Gastroesophageal sphincter (tissue), 3 donors: ENCODE data around the gene CSMD2.

Source experiments
- EP300 ChIP-seq: sonication (generic); formaldehyde crosslinking; IDR thresholded peaks from one replicate; pipeline ENCODE4 v1.6.1; 2017; ENCODE audit warnings: antibody characterized with exemption, mild to moderate bottlenecking
- POLR2A ChIP-seq, 2 donors: fragments of 450-650 bp; IDR thresholded peaks; one replicate each; pipeline ENCODE4 v1.6.1; 2017; ENCODE audit warnings: antibody characterized with exemption in 2 of 2, mild to moderate bottlenecking in 2 of 2, moderate library complexity in 1 of 2
- POLR2AphosphoS5 ChIP-seq: sonication (generic); formaldehyde crosslinking; IDR thresholded peaks from one replicate; pipeline ENCODE4 v1.6.1; 2017; ENCODE audit warnings: antibody characterized with exemption
- TF ChIP-seq, protein P1 (sequence below), 4 experiments: fragments of 200-600 bp in 2 of 4; fragments of 450-650 bp in 2 of 4; sonication (generic) in 1 of 4; IDR thresholded peaks; one replicate each; pipeline ENCODE4 v1.5.1; 2017 to 2019; ENCODE audit warnings: antibody characterized with exemption in 4 of 4, mild to moderate bottlenecking in 2 of 4, moderate library complexity in 2 of 4

DNA sequence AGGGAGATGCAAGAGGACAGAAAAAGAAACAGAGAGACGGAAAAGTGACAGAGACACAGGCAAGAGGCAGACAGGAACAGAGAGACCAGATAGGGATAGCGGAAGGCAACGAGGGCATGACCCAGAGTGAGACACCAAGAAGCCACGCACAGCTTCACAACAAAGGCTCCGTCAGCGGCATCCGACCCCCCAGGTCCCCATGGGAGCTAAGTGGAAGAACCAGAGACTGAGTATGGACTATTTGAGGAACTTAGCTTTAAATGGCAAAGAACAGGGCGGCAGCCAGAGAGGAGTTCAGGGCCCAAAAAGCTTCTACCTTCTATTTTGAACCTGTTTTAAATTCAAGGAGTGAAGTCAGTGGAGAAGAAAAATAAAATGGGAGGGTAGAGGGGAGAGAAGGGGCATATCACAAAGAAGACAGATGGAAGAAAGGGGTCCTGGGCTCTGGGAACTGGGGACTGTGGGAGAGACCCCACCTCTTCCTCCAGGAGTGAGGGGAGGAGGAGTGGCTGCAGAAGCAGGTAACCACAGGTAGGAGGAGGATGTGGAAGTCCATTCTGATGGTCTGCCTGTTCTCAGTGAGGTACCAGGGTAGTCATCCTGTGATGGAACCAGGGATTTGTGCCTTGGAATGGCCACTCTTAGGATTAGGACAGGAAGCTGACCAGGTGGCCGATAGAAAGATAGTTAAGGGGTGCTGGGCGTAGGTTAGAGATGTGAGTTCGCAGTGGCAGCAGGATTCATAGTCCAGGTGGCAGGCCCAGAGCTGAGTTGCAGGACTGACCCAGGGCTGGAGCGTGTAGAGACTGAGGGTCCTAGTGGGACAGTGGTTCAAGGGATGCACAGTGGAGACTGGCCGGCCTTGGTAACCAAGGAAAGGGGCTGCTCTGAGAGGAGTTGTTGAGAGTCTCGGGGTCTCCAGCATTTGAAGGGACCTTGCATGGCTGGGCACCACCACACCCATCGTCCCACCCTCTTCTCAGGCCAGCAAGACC lies 37.7 kb downstream of the CSMD2 start:
- TF ChIP-seq POLR2A (IDR thresholded peaks at IDR 0.05) (no peak), EP300 (no peak), POLR2AphosphoS5 (no peak)
- TF ChIP-seq, protein P1, sequence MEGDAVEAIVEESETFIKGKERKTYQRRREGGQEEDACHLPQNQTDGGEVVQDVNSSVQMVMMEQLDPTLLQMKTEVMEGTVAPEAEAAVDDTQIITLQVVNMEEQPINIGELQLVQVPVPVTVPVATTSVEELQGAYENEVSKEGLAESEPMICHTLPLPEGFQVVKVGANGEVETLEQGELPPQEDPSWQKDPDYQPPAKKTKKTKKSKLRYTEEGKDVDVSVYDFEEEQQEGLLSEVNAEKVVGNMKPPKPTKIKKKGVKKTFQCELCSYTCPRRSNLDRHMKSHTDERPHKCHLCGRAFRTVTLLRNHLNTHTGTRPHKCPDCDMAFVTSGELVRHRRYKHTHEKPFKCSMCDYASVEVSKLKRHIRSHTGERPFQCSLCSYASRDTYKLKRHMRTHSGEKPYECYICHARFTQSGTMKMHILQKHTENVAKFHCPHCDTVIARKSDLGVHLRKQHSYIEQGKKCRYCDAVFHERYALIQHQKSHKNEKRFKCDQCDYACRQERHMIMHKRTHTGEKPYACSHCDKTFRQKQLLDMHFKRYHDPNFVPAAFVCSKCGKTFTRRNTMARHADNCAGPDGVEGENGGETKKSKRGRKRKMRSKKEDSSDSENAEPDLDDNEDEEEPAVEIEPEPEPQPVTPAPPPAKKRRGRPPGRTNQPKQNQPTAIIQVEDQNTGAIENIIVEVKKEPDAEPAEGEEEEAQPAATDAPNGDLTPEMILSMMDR (IDR thresholded peaks at IDR 0.05), result no peak
